HEK293 (cell line): Measurements from ENCODE around the gene LMLN.
A peak's percentile ranks its signal among the peaks of the same experiment; 100 is the strongest.

ENCODE experiments used
- GLI4 ChIP-seq: fragments of 450-650 bp; formaldehyde crosslinking; IDR thresholded peaks from 2 replicates; pipeline ENCODE4 v1.5.1; 2016; ENCODE audit warnings: missing biosample characterization, missing genetic modification characterization
- GLIS1 ChIP-seq: fragments of 450-650 bp; formaldehyde crosslinking; IDR thresholded peaks from 2 replicates; pipeline ENCODE4 v1.5.1; 2016; ENCODE audit warnings: missing biosample characterization, missing genetic modification characterization
- KLF1 ChIP-seq: fragments of 450-650 bp; formaldehyde crosslinking; IDR thresholded peaks from 2 replicates; pipeline ENCODE4 v1.5.1; 2016; ENCODE audit warnings: missing biosample characterization, missing genetic modification characterization
- KLF10 ChIP-seq: fragments of 450-650 bp; IDR thresholded peaks from 2 replicates; pipeline ENCODE4 v1.5.1; 2018; ENCODE audit warnings: missing biosample characterization, mild to moderate bottlenecking, missing genetic modification characterization
- OVOL3 ChIP-seq: fragments of 450-650 bp; formaldehyde crosslinking; IDR thresholded peaks from 2 replicates; pipeline ENCODE4 v1.5.1; 2016; ENCODE audit warnings: missing biosample characterization, missing genetic modification characterization
- SETDB1 ChIP-seq: IDR thresholded peaks from one replicate; pipeline ENCODE4 v1.6.1; 2017; ENCODE audit warnings: mild to moderate bottlenecking, low read length, moderate library complexity, mixed read lengths; ENCODE audit not compliant: insufficient read length
- TRIM28 ChIP-seq: IDR thresholded peaks from 2 replicates; pipeline ENCODE4 v1.6.1; 2011; ENCODE audit warnings: low read length, control low read depth, borderline replicate concordance
- YY2 ChIP-seq: fragments of 450-650 bp; formaldehyde crosslinking; IDR thresholded peaks from 2 replicates; pipeline ENCODE4 v1.5.1; 2016; ENCODE audit warnings: missing biosample characterization, missing genetic modification characterization
- ZBTB48 ChIP-seq: fragments of 450-650 bp; formaldehyde crosslinking; IDR thresholded peaks from 2 replicates; pipeline ENCODE4 v1.5.1; 2016; ENCODE audit warnings: missing biosample characterization, missing genetic modification characterization
- ZBTB8A ChIP-seq: fragments of 450-650 bp; formaldehyde crosslinking; IDR thresholded peaks from 2 replicates; pipeline ENCODE4 v1.5.1; 2016; ENCODE audit warnings: missing biosample characterization, missing genetic modification characterization
- ZEB2 ChIP-seq: fragments of 450-650 bp; formaldehyde crosslinking; IDR thresholded peaks from 2 replicates; pipeline ENCODE4 v1.5.1; 2016; ENCODE audit warnings: missing biosample characterization, missing genetic modification characterization
- ZFP69B ChIP-seq: fragments of 450-650 bp; formaldehyde crosslinking; IDR thresholded peaks from 2 replicates; pipeline ENCODE4 v1.5.1; 2016; ENCODE audit warnings: missing biosample characterization, missing genetic modification characterization
- ZIC2 ChIP-seq: fragments of 450-650 bp; formaldehyde crosslinking; IDR thresholded peaks from 2 replicates; pipeline ENCODE4 v1.5.1; 2016; ENCODE audit warnings: missing biosample characterization, missing genetic modification characterization
- ZNF174 ChIP-seq: fragments of 450-650 bp; formaldehyde crosslinking; IDR thresholded peaks from 2 replicates; pipeline ENCODE4 v1.5.0; 2017; ENCODE audit warnings: missing biosample characterization, mild to moderate bottlenecking, missing genetic modification characterization
- ZNF214 ChIP-seq: fragments of 450-650 bp; formaldehyde crosslinking; IDR thresholded peaks from 2 replicates; pipeline ENCODE4 v1.5.1; 2017; ENCODE audit warnings: missing biosample characterization, mild to moderate bottlenecking, missing genetic modification characterization, borderline replicate concordance
- ZNF266 ChIP-seq: fragments of 450-650 bp; formaldehyde crosslinking; IDR thresholded peaks from 2 replicates; pipeline ENCODE4 v1.5.1; 2016; ENCODE audit warnings: missing biosample characterization, missing genetic modification characterization, low read depth
- ZNF404 ChIP-seq: fragments of 450-650 bp; formaldehyde crosslinking; IDR thresholded peaks from 2 replicates; pipeline ENCODE4 v1.5.1; 2017; ENCODE audit warnings: missing biosample characterization, missing genetic modification characterization
- ZNF510 ChIP-seq: fragments of 450-650 bp; formaldehyde crosslinking; IDR thresholded peaks from 2 replicates; pipeline ENCODE4 v1.5.1; 2018; ENCODE audit warnings: mild to moderate bottlenecking, missing genetic modification characterization, missing biosample characterization; ENCODE audit not compliant: insufficient replicate concordance
- ZNF529 ChIP-seq: fragments of 450-650 bp; formaldehyde crosslinking; IDR thresholded peaks from 2 replicates; pipeline ENCODE4 v1.5.1; 2017; ENCODE audit warnings: missing genetic modification characterization, missing biosample characterization; ENCODE audit not compliant: insufficient replicate concordance
- ZNF530 ChIP-seq: fragments of 450-650 bp; formaldehyde crosslinking; IDR thresholded peaks from 2 replicates; pipeline ENCODE4 v1.5.1; 2016; ENCODE audit warnings: low read depth, missing biosample characterization, missing genetic modification characterization
- ZNF560 ChIP-seq: fragments of 450-650 bp; formaldehyde crosslinking; IDR thresholded peaks from 2 replicates; pipeline ENCODE4 v1.5.1; 2017; ENCODE audit warnings: missing biosample characterization, missing genetic modification characterization, borderline replicate concordance
- ZNF585B ChIP-seq: fragments of 450-650 bp; formaldehyde crosslinking; IDR thresholded peaks from 2 replicates; pipeline ENCODE4 v1.5.1; 2016; ENCODE audit warnings: missing biosample characterization, missing genetic modification characterization
- ZNF654 ChIP-seq: fragments of 450-650 bp; formaldehyde crosslinking; IDR thresholded peaks from 2 replicates; pipeline ENCODE4 v1.5.1; 2016; ENCODE audit warnings: low read depth, missing biosample characterization, missing genetic modification characterization
- ZNF660 ChIP-seq: fragments of 450-650 bp; IDR thresholded peaks from 2 replicates; pipeline ENCODE4 v1.5.1; 2018; ENCODE audit warnings: missing biosample characterization, mild to moderate bottlenecking, missing genetic modification characterization
- ZNF664 ChIP-seq: fragments of 450-650 bp; formaldehyde crosslinking; IDR thresholded peaks from 2 replicates; pipeline ENCODE4 v1.5.1; 2016; ENCODE audit warnings: missing biosample characterization, missing genetic modification characterization
- ZNF670 ChIP-seq: fragments of 450-650 bp; formaldehyde crosslinking; IDR thresholded peaks from 2 replicates; pipeline ENCODE4 v1.5.1; 2016; ENCODE audit warnings: missing biosample characterization, missing genetic modification characterization, low read depth
- ZNF785 ChIP-seq: fragments of 450-650 bp; formaldehyde crosslinking; IDR thresholded peaks from 2 replicates; pipeline ENCODE4 v1.5.1; 2016; ENCODE audit warnings: missing biosample characterization, missing genetic modification characterization
- ZNF843 ChIP-seq: fragments of 450-650 bp; formaldehyde crosslinking; IDR thresholded peaks from 2 replicates; pipeline ENCODE4 v1.5.1; 2016; ENCODE audit warnings: missing biosample characterization, missing genetic modification characterization
- ZSCAN16 ChIP-seq: fragments of 450-650 bp; formaldehyde crosslinking; IDR thresholded peaks from 2 replicates; pipeline ENCODE4 v1.5.1; 2016; ENCODE audit warnings: missing biosample characterization, missing genetic modification characterization
- TF ChIP-seq, protein P1 (sequence below): fragments of 450-650 bp; formaldehyde crosslinking; IDR thresholded peaks from 2 replicates; pipeline ENCODE4 v1.5.1; 2017; ENCODE audit warnings: missing biosample characterization, missing genetic modification characterization
- TF ChIP-seq, protein P2 (sequence below): fragments of 450-650 bp; formaldehyde crosslinking; IDR thresholded peaks from 2 replicates; pipeline ENCODE4 v1.5.1; 2016; ENCODE audit warnings: missing biosample characterization, missing genetic modification characterization
- TF ChIP-seq, protein P3 (sequence below): fragments of 450-650 bp; formaldehyde crosslinking; IDR thresholded peaks from 2 replicates; pipeline ENCODE4; 2016; ENCODE audit warnings: missing biosample characterization, missing genetic modification characterization
- TF ChIP-seq, protein P4 (sequence below): fragments of 450-650 bp; formaldehyde crosslinking; IDR thresholded peaks from 2 replicates; pipeline ENCODE4 v1.5.1; 2016; ENCODE audit warnings: missing biosample characterization, missing genetic modification characterization
- TF ChIP-seq, protein P5 (sequence below): fragments of 450-650 bp; formaldehyde crosslinking; IDR thresholded peaks from 2 replicates; pipeline ENCODE4 v1.5.1; 2016; ENCODE audit warnings: missing biosample characterization, missing genetic modification characterization

LMLN gene

DNA sequence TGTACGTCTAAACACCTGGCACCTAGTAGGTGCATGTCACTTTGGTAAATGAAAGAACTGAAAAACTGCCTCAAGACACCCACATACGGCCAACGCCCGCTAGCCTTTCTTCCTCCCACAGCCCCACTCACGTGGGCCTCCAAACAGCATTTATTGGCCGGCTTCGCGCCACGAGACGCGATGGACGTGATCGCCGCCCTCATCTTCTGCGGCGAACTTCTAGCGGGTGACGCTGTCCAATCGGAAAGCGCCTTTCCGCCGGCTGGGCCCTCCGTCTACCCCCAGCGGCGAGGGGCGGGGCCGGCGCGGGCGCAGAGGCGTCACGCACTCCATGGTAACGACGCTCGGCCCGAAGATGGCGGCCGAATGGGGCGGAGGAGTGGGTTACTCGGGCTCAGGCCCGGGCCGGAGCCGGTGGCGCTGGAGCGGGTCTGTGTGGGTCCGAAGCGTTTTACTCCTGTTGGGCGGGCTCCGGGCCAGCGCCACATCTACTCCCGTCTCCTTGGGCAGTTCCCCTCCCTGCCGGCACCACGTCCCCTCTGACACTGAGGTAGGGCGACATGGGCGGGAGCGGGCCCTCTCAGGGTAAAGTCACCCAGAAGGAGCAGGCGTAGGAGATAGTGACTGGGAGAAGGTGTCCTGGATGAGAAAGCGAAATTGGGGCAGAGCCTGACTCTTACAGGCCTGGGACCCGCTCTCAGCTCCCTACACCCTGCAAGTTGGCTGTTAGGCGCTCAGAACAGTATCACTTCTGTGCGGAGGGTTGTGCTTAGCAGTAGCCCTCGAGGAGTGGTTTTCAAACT lies at the start of gene LMLN (continued):
- TF ChIP-seq, protein P1, sequence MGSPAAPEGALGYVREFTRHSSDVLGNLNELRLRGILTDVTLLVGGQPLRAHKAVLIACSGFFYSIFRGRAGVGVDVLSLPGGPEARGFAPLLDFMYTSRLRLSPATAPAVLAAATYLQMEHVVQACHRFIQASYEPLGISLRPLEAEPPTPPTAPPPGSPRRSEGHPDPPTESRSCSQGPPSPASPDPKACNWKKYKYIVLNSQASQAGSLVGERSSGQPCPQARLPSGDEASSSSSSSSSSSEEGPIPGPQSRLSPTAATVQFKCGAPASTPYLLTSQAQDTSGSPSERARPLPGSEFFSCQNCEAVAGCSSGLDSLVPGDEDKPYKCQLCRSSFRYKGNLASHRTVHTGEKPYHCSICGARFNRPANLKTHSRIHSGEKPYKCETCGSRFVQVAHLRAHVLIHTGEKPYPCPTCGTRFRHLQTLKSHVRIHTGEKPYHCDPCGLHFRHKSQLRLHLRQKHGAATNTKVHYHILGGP (tag by site-specific recombination), result no peak
- TF ChIP-seq GLI4 (tag by site-specific recombination), result 0 out of 2 replicates have a peak, but pooled peaks have one; percentile 27
- no peak for TF ChIP-seq ZNF654
- 0 out of 2 replicates have a peak, but pooled peaks have one; percentile 11 for TF ChIP-seq ZNF266
- no peak for TF ChIP-seq ZNF174 (tag by site-specific recombination)
- no peak for TF ChIP-seq SETDB1
- peak; percentile 58; the same call in 1 of the 2 replicates for TF ChIP-seq YY2 (tag by site-specific recombination)
- peak; percentile 95 for TF ChIP-seq ZBTB8A (tag by site-specific recombination)
- TF ChIP-seq ZNF785 (tag by site-specific recombination), result no peak
- TF ChIP-seq GLIS1 (tag by site-specific recombination), result peak; percentile 95
- TF ChIP-seq ZFP69B, result no peak
- peak; percentile 35; the same call in 1 of the 2 replicates for TF ChIP-seq ZIC2 (tag by site-specific recombination)
- no peak for TF ChIP-seq ZNF404 (tag by site-specific recombination)
- no peak for TF ChIP-seq OVOL3 (tag by site-specific recombination)
- TF ChIP-seq, protein P2, sequence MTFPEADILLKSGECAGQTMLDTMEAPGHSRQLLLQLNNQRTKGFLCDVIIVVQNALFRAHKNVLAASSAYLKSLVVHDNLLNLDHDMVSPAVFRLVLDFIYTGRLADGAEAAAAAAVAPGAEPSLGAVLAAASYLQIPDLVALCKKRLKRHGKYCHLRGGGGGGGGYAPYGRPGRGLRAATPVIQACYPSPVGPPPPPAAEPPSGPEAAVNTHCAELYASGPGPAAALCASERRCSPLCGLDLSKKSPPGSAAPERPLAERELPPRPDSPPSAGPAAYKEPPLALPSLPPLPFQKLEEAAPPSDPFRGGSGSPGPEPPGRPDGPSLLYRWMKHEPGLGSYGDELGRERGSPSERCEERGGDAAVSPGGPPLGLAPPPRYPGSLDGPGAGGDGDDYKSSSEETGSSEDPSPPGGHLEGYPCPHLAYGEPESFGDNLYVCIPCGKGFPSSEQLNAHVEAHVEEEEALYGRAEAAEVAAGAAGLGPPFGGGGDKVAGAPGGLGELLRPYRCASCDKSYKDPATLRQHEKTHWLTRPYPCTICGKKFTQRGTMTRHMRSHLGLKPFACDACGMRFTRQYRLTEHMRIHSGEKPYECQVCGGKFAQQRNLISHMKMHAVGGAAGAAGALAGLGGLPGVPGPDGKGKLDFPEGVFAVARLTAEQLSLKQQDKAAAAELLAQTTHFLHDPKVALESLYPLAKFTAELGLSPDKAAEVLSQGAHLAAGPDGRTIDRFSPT (tag by site-specific recombination), result no peak
- peak; percentile 30; the same call in 1 of the 2 replicates for TF ChIP-seq KLF10 (tag by site-specific recombination)
- no peak for TF ChIP-seq TRIM28
- no peak for TF ChIP-seq ZNF660 (tag by site-specific recombination)
- TF ChIP-seq KLF1 (tag by site-specific recombination), result no peak
- no peak for TF ChIP-seq ZNF670 (tag by site-specific recombination)
- no peak for TF ChIP-seq ZNF560 (tag by site-specific recombination)
- TF ChIP-seq ZSCAN16 (tag by site-specific recombination), result no peak
- no peak; the same call in none of the 2 replicates for TF ChIP-seq ZEB2
- TF ChIP-seq ZNF214 (tag by site-specific recombination), result no peak
- TF ChIP-seq, protein P3, sequence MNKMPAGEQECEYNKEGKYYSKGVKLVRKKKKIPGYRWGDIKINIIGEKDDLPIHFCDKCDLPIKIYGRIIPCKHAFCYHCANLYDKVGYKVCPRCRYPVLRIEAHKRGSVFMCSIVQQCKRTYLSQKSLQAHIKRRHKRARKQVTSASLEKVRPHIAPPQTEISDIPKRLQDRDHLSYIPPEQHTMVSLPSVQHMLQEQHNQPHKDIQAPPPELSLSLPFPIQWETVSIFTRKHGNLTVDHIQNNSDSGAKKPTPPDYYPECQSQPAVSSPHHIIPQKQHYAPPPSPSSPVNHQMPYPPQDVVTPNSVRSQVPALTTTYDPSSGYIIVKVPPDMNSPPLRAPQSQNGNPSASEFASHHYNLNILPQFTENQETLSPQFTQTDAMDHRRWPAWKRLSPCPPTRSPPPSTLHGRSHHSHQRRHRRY, result no peak
- TF ChIP-seq ZNF529 (tag by site-specific recombination), result no peak
- no peak for TF ChIP-seq ZNF585B (tag by site-specific recombination)
- no peak for TF ChIP-seq ZBTB48 (tag by site-specific recombination)
- no peak for TF ChIP-seq ZNF664 (tag by site-specific recombination)
- TF ChIP-seq ZNF530, result no peak
- TF ChIP-seq ZNF843 (tag by site-specific recombination), result peak; percentile 19; the same call in 1 of the 2 replicates
- TF ChIP-seq, protein P4, sequence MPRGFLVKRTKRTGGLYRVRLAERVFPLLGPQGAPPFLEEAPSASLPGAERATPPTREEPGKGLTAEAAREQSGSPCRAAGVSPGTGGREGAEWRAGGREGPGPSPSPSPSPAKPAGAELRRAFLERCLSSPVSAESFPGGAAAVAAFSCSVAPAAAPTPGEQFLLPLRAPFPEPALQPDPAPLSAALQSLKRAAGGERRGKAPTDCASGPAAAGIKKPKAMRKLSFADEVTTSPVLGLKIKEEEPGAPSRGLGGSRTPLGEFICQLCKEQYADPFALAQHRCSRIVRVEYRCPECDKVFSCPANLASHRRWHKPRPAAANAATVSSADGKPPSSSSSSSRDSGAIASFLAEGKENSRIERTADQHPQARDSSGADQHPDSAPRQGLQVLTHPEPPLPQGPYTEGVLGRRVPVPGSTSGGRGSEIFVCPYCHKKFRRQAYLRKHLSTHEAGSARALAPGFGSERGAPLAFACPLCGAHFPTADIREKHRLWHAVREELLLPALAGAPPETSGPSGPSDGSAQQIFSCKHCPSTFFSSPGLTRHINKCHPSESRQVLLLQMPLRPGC, result 0 out of 2 replicates have a peak, but pooled peaks have one; percentile 45
- TF ChIP-seq, protein P5, sequence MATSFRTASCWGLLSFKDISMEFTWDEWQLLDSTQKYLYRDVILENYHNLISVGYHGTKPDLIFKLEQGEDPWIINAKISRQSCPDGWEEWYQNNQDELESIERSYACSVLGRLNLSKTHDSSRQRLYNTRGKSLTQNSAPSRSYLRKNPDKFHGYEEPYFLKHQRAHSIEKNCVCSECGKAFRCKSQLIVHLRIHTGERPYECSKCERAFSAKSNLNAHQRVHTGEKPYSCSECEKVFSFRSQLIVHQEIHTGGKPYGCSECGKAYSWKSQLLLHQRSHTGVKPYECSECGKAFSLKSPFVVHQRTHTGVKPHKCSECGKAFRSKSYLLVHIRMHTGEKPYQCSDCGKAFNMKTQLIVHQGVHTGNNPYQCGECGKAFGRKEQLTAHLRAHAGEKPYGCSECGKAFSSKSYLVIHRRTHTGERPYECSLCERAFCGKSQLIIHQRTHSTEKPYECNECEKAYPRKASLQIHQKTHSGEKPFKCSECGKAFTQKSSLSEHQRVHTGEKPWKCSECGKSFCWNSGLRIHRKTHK, result no peak
- TF ChIP-seq ZNF510 (tag by site-specific recombination), result no peak
